Fibroblast of skin of left biceps (primary cell): ENCODE data around the gene ATP10A.

Experiments used
- DNase-seq, 2 experiments: peaks; one replicate each; pipeline ENCODE4 v3.0.0-alpha.2; 2013; ENCODE audit warnings: low read depth in 2 of 2

Gene ATP10A

DNA sequence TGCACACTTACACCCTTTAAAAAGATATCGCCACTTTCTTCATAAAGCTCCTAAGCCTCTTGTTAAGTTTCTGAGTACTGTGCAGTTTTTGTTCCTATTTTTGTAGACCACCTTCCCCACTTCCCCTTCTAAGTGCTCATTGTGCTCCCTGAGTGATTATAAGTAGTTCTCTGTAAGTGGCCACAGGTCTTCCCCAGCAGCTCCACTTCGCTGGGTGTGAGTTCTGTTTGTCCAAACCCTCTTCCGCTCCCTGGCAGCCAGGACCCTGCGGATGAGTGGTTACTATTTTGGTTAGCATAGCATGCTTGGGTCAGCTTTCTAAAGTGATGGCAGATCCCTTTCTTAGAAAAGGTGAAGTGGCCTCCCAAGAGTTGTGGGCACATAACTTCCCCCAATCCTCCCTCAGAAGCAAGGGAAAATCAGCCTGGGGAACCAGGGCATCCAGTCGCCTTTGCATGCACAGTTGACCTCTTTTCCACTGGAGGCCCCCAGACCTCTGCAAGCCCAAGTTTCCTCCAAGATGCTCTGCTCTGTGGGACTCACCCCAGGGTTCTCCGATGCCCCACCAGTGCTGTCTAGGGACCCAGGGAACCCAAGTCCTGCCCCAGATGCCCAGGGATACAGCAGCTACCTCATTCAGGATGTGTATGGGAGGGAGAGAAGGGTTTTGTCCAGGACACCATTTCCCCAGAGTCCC is 69.6 kb downstream of the ATP10A start:
- DNase-seq = no peak

DNA sequence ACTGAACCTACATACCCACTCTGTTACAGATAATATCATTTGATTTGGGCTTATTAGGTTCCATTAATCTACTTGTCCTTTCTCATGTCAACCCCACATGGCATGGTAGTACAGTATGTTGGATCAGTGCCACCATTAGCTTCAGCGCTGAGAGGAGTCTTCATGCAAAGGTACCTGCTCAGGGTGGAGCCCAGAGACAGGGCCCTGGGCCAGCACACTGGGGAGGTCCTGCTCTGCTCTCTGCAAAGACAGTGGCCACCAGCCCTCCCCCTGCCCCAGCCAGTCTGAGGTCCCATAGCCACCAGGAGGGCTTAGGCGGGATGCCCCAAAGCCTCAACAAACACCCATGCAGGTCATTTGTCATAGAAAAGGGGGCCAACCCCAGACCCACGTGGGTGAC is 71.0 kb downstream of the ATP10A start:
- DNase-seq = no peak

DNA sequence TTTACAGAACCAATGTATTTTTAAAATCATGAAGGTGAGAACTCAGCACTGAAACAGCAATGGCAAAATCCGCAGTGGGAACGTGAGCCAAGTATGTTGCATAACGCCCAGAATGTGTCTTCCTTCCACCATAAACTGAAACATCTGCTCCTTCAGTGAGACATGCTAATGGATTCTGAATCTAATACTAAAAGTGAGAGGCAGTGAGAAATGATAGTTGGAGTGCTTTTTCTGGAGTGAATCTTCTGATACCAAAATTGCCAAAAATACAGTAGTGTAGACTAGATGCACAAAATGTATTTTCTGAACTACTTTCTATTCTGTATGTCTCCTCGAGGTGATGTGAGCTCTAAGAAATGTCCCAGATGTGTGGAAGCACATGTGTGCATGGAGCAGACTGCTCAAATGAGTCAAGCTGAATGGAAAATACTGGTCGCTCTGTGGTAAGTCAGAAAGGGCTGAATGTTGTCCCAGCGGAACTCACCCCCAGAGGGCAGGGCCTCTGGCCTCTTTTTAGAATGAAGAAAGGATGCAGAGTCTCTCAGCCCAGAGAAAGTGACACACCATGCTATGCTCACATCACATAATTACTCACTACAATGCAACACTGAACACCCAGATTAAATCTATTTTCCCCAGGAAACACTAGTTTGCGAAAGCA is 73.0 kb downstream of the ATP10A start:
- peak; percentile 84 to 87 for DNase-seq

DNA sequence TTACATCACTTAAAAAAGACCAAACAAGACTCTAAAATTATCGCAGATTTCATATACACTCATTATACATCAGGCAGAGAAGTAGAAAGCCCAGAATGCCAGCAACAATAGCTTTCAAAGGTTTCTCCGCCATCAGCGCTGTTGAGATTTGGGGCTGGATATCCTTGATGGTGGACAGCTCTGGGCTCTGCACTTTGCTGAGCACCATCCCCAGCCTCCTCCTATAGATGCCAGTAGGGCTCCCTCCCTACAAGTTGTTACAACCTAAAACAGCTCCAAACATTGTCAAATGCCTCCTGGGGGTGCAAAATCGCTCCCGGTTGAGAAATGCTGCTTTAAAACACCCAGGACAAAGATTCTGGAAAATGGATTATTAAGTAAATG is 73.5 kb downstream of the ATP10A start:
- no peak for DNase-seq

DNA sequence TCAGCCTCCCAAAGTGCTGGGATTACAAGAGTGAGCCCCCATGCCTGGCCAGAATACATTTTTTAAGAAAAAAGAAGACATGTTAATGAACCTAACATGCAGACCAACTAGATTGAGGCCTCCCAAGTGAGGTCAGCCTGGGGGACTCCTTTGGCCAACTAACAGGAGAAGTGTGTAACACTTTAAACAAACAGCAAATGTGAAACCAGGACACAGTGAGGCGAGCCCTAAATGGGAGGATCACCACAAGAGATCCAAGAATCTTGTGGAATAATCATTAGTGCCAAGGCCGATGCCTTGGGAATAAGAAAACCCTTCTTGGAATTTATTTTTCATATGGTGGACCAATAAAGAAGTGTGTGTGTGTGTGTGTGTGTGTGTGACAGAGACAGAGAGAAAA is 73.9 kb downstream of the ATP10A start:
- peak in 1 of 2 experiments; percentile 55 for DNase-seq

DNA sequence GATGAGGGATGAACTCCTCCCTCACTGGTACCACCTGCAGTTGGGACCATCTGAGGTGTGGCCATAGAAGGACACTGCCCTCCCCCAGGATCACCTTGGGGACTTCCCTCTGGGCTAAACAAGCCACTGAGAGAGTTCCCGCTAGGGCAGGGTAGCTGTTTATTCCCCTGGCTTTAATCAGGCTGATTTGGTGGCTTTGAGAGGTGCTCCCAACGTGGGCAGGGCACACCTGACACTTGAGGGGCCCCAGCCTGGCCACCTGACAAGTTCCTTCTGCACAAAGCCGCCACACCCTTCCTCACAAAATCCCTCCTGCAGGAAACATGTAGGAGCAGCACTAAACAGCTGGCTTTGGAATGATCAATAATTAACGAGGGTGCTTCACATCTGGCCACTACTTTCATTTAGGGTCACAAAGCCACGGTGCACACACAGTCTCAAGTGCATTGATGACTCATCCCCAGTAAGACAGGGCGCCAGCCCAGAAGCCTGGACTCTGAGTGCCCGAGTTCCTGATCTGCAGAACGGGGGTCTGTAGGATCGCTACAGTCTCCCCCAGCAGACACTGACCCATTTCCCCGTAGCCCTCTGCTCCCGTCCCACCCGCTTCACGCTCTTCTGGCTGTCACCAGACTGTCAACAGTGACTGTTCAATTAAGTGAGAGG is 75.1 kb downstream of the ATP10A start:
- no peak for DNase-seq

DNA sequence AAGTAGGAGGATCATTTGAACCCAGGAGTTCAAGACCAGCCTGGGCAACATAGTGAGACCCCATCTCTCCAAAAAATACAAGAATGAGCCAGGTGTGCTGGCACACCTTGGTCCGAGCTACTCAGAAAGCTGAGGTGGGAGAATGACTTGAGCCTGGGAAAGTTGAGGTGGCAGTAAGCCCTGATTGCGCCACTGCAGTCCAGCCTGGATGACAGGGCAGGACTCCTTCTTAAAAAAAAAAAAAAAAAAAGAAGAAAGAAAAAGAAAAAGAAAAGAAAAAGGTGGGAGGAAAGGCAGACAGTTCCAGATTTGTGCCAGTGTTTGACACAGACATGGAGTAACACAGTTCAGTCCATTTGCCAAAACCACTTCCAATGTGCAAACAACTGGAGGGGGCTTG is 75.7 kb downstream of the ATP10A start:
- DNase-seq = no peak

DNA sequence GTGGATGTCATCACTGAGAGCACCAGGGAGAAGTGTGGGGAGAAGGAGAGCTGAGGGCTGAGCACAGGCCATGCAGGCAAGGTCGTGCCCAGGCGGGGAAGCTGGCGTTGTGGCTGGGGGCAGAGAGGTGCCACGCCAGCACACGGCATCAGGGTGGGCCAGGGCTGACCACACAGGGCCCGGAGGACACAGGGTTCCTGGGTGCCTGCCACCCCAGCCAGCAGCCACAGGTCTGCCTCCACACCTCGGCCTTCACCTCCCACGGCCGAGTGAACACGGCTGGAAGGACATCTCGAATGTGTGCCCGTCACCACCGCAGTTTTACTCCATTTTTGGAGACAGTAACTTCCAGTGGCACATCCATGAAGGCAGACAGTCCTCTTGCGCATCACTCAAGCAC is 77.1 kb downstream of the ATP10A start:
- DNase-seq = no peak

DNA sequence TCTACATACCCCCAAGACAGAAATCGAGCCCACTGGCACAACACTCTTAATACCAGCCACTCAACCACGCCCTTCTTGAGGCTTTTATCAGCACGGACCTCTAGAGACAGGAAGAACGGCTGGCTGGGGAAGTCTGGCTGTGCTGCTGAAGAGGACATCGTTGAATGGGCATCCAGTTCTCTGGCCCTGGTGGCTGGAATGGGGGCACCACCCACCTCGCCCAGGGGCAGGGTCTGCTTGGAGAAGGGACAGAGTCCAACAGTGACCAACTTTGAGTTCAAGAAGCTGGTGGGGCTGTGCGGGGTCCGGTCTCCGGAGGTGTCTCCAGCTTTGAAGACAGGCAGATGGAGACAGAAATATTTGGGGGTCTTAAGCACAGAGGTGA is 77.5 kb downstream of the ATP10A start:
- no peak for DNase-seq

DNA sequence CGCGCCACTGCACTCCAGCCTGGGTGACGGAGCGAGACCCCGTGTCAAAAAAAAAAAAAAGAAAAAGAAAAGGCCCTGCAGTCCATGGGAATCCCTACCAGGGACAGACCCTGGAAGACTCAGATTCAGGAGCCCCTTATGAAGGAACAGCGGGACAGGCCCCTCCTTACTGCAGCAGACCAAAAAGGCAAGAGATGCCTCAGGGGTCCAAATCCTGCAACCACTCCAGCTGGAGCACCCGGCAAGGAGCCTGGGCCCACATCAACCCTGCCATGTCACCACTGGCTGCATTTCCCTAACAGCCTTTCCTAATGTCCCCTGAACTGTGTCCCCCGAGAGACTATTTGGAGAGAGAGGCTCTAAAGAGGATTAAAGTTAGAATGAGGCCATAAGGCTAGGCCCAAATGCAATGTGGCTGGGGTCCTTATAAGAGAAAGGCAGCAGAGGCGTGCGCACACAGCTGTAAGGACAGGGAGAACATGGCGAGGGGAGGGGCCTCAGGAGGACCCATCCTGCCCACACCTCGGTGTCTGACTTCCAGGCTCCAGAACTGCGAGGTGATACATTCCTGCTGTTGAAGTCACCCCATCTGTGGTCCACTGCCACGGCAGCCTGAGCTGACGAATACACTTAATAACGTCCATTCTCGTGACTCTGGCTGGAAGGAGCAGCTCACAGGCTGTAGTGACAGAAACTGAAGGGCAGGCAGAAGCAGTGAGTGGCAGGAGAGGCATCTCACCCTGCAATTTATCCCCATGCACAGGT is 78.1 kb downstream of the ATP10A start:
- peak; percentile 83 to 84 for DNase-seq

DNA sequence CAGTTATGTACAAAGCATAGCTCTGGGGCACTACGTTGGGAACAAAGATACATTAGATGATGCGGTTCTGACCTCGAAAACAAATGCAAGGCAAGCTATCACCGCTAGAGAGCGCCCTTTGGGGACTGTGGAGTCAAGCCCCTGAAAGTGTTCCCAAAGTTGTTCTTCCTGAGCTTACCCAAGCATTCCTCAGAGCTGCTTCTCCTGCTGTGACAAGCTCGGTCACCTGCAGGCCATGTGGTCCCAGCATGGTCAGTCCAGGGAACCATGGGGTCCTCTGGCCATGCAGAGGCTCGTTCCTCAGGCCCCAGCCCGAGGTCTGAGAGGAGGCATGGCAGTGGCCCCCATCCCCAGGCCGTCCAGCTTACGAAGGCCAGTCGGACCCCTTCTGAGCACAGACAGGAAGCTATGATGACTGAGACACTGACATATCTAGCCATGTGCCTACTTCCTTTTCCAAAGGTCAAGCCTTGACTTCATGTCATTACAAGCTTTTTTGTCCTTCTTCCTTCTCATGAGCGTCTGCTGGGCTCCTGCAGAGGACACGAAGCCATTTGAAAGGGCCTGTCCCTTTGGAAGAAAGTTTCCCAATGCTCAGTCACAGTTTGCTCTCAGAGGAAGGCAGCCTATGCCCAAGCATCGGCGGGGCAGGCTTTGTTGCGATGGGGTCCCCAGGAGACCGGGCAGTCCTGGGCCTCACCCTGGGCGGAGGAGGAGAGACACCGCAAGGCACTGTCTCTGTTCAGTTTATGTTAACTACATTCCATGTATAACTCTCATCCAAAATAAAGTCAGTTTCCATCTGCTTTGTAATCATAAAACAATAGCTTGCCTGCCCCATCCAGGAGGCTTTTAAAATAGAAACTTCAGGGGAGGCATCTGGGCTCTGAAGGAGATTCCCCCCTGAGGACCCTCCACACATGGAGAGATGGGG is 79.3 kb downstream of the ATP10A start:
- DNase-seq = no peak

DNA sequence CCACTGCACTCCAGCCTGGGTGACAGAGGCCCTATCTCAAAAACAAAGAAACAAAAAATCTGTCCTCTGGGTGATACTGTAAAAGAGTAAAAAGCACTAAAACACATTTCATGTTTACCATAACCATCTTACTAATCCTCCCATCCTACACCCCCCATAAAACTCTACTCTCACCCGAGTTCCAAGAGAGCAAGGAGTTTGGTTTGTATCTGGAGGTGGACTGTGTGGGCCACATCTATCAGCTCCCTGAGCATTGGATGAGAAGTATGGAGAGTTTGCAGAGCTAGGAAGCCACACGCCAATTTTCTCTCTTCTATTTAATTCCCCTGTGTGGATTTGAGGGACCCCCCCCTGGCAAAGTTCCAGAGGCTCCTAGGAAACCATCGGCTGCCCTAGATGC is 80.0 kb downstream of the ATP10A start:
- DNase-seq = no peak

DNA sequence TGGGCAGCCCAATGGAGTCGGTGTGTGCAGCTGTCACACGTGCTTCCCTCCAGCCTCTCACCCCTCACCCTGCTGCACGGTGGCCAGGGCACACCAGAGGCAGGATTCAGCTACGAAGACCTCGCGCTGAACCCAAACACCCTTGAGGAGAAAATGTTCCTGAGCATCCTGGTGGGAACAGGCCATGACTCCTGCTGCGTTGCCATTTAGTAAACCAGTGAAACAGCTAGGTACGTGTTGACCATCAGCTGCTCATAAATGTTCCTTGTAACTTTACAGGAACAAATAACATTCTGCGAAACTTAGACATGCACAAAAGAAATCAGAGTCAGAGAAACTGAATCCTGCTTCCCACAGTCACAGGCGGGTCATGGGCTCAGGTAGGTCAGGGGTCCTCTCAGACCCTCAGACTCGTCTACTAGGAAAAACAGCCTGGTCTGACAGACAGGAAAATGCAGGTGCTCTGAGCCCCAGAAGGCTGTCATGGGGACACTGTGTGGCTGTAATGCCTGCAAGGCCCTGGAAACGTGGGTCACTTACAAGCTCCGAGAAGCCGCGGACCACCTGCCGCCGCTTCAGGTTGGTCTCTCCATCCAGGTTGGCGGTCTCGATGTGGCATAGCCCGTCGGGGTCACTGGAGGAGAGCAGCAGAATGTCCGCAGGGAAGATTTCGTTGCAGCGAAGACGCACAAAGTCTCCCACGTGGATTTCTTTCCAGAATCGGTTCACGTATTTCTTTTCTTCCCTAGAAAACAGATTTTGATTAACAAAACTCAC is 82.5 kb downstream of the ATP10A start:
- DNase-seq = no peak

DNA sequence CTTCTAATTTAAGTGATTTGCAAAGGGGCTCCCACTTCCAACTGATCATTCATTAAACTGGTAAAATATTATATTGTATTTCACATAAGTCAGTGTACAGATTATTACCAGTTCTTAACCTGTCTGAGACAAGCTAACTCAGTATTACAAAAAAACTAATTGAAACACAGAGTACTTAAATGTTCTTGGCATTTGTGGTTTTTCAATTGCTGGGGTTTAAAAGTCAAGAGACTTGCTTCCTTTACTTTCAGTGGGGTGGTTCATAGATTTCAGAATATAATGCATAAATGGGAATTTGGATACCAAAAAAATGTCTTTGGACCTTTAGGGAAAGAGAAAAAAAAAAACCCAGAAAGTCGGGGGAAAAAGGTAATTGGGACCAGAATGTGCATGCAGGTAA is 85.0 kb downstream of the ATP10A start:
- DNase-seq = no peak

DNA sequence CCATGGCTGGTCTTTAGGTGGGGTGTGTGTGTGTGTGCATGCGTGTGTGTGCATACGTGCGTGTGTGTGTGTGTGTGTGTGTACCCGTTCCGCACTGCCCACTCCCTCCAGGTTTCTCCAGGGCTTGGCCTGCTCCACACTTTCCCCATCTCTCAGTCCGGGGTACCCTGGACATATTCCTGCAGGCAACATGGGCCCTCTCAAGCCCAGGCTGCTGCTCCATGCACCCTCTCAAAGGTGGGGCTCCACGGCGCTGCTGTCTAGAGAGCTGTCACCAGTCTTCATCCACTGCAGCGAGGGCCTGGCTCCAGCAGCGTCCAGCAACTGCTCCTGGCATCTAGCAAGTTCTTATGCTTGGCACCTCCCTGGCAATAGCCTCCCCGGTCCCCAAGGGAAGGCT is 86.1 kb downstream of the ATP10A start:
- no peak for DNase-seq

DNA sequence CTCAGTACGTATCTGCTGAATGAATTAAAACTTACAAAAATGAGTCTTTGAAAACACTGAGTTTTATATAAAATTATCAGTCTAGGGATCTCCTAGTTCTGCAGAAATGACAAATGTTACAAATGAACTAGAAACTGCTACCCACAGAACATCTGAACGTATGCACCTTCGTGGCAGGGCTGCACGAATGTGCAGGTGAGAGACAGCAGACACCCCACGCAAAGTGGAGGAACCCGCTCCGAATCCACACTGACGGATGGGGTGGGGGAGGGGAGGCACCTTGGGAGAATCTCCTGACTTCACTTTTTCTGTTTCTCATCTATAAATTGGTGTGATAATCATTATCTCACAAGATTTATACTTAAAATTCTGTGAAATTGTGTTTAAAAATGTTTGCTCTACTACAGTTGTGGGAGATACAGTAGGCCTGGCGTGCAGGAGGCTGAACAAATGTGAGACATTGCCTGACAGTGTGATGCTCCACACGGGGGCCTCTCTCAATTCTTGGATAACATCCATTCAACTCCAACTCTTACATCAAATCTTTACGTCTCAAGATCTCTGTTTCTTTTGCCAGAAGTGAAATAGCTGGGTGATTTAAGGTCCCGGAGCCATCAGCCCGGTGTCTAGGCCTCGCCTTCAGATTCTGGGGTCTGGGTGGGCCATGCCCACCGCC is 86.9 kb downstream of the ATP10A start:
- DNase-seq = no peak

DNA sequence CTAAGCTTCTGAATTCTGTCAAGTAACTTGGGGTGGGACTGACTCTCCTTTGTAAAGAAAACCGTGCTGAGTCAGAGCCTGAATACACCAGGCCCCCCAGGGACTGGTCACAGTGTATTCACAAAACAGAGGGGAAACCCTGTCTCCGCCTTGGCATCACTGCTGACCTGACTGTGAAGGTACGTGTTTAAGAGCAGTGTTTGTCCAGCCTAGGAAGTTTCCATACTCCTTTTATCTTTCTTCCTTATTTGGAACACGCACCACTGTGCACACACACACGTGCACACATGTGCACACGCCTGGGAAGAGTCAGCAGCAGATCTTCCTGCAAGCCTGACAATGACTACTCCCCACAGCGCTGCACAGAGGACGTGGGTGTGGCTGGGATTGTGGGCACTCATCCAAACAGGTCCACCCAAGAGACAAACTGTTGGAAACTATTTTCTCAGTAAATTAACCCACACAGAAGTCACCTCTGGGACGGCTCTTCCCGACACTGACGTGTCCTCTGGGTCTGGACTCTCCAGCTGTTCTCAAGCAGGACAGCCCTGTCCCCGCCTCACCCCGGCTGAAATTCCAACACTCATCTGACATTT is 87.7 kb downstream of the ATP10A start:
- DNase-seq = peak in 1 of 2 experiments; percentile 52

DNA sequence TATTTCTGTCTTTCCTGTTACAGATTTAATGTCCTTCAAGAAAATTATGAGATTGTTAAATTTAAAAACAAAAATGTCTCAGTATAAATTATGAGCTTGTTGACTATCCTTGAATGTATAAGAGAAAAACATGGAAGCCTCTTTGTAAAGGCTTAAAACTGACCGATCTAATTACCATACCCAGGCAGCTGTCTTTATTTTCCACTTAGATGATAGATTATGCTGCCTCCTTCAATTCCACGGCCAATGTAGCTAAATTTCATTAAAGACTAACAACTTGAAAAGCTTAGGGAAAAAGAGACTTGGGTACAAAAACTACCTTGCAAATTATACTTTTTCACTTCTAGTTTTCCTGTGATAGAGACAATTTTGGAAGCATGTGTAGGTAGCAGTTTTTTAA is 88.3 kb downstream of the ATP10A start:
- no peak for DNase-seq

DNA sequence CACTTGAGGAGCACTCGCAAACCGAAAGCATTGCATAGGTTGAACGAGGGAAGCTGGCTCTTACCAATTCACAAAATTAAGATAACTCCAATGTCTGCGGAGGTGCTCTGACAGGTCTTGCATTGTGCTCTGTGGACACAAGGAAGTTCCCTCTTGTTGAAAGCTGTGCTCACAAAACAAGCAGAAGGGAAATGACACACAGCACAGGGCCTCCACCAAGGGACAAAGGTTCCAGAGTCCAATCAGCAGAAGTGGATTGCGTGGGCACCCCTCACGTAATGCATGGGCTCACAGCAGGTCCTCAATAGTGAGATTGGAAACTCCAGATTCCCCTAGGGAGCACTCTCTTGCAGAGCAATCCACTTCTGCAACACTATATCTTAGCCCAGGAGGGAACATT is 89.9 kb downstream of the ATP10A start:
- DNase-seq = no peak

DNA sequence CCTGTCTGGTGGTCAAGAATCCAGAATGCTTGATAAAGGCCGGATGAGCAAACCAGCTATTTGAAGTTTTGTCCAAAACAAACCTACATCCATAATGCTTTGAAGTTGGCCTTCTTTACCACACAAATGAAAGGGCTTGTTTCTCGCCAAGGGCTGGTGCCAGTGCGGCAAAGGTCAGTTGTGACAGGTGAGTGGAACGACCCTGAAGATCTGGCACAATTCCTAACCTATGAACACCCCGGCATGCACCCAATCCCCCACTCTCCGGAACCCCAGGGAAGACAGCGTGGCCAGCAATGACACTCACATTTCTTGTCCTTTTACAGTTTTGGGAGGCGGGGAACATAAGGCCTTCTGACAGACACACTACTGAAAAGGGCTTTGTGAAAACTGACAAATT is 90.6 kb downstream of the ATP10A start:
- no peak for DNase-seq
